Measurements from ENCODE around the gene SELENOV.

- no peak for TF ChIP-seq CTCF (conservative IDR thresholded peaks at IDR 0.05)
- no peak for TF ChIP-seq ZFX (IDR thresholded peaks at IDR 0.05)
These were observed 43.7 kb downstream of the SELENOV start for GRCh38 chr19:39558624-39559117.

Measured in C4-2B (cell line).